IPS DF 4.7 (cell line): ENCODE data around the gene MT1HL1.
"Not testable (repeated sequence)": the region's sequence is repeated elsewhere in the genome, so short reads cannot be mapped to it uniquely, and the experiment has no call there.

Experiments
- DNase-seq: peaks from one replicate; pipeline ENCODE4 v3.0.0-alpha.2; 2013; ENCODE audit warnings: low spot score; ENCODE audit errors: extremely low read depth

Gene MT1HL1

GRCh38 chr1:236979149-236979900 is 24.9 kb downstream of the MT1HL1 start:
- DNase-seq = no peak

DNA sequence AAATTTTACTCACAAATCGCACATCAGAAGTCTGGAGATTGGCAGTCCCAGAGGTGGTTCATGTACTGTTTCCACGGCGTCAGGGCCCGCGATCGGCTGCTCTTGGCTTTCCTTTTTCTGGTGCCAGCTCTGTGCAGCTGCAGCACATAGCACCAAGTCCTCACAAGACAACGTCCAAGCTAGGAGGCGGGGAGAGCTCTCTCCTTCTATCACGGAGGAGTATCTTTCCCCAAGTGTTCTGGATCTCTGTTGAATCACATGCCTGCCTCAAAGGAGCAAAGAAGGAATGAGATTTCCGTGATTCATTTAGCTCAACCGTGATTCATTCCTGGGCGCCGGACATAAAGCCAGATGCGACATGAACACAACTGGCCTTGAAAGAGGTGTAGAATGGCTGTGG is 25.5 kb downstream of the MT1HL1 start:
- DNase-seq = no peak

- DNase-seq = no peak
These were observed 28.8 kb downstream of the MT1HL1 start for GRCh38 chr1:236975461-236975860.

- DNase-seq = not testable (repeated sequence)
These were observed 30.2 kb downstream of the MT1HL1 start for GRCh38 chr1:236974025-236974424.

GRCh38 chr1:236966636-236967035 is 37.6 kb downstream of the MT1HL1 start:
- no peak for DNase-seq

GRCh38 chr1:236963920-236964319 is 40.3 kb downstream of the MT1HL1 start:
- no peak for DNase-seq

DNA sequence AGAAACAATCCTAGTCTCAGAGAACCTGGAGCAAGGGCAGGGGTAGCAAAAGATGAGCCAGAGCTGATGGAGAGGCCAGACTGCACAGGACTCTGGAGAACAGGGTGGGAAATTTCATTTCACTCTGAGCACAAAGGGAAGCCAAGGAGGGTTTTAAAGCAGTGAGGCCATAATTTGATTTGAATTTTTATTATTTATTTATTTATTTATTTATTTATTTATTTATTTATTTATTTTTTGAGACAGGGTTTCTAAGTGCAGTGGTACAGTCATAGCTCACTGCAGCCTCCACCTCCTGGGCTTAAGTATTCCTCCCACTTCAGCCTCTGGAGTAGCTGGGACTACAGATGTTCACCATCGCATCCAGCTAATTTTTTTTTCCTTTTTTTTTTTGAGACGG is 45.1 kb downstream of the MT1HL1 start:
- DNase-seq = no peak

GRCh38 chr1:236957235-236957634 is 47.0 kb downstream of the MT1HL1 start:
- DNase-seq = no peak
